H1 (cell line): Measurements from ENCODE around the gene LCN9. TPM values are rescaled to one million over a fixed set of nuclear protein-coding genes. Genes with fewer than 3 reads are reported as not detected.

Experiments used
- CTCF ChIA-PET: fragments of 300-600 bp; sonication (Branson Sonifier 250); formaldehyde crosslinking; loops from one replicate; lab custom pipeline; 2021; ENCODE audit not compliant: partially characterized antibody; lab: Charles Lee
- POLR2A ChIA-PET: fragments of 300-600 bp; sonication (Branson Sonifier 250); formaldehyde crosslinking; loops from one replicate; lab custom pipeline; 2021; ENCODE audit warnings: inconsistent platforms; ENCODE audit not compliant: partially characterized antibody; lab: Charles Lee
- DNase-seq, 2 experiments: peaks; one replicate each; pipeline versions ENCODE4 v3.0.0 to v3.0.0-alpha.2; 2010 to 2022; ENCODE audit warnings: low spot score in 2 of 2, low read depth in 1 of 2, mixed read lengths in 1 of 2
- FAIRE-seq: peaks from 2 replicates; lab custom pipeline; 2011; peaks lifted over from hg19 to GRCh38; lab: Jason Lieb, UNC
- H2AFZ ChIP-seq: 2 replicates; pipeline ENCODE4 v1.8.1; 2012; ENCODE audit warnings: low read length, inconsistent platforms
- H2AK5ac ChIP-seq: 2 replicates; pipeline ENCODE4 v1.6.1; 2013; ENCODE audit warnings: low read depth, low read length
- H2BK120ac ChIP-seq: replicated peaks from 2 replicates; pipeline ENCODE3; 2013; ENCODE audit warnings: low read depth, low read length, inconsistent platforms
- H2BK12ac ChIP-seq: 2 replicates; pipeline ENCODE4 v1.6.1; 2013; ENCODE audit warnings: low read depth, low read length
- H2BK15ac ChIP-seq: 2 replicates; pipeline ENCODE4 v1.6.1; 2013; ENCODE audit warnings: low read length
- H2BK20ac ChIP-seq: 2 replicates; pipeline ENCODE4 v1.6.1; 2013; ENCODE audit warnings: low read length
- H2BK5ac ChIP-seq: 2 replicates; pipeline ENCODE4 v1.6.1; 2013; ENCODE audit warnings: low read depth, low read length
- H3K14ac ChIP-seq: 2 replicates; pipeline ENCODE4 v1.6.1; 2013; ENCODE audit warnings: inconsistent platforms; ENCODE audit not compliant: insufficient read length
- H3K18ac ChIP-seq: 2 replicates; pipeline ENCODE4 v1.6.1; 2013; ENCODE audit warnings: low read length; ENCODE audit errors: extremely low read depth
- H3K23ac ChIP-seq: 2 replicates; pipeline ENCODE4 v1.6.1; 2013; ENCODE audit warnings: inconsistent platforms; ENCODE audit not compliant: insufficient read length
- H3K23me2 ChIP-seq: 2 replicates; pipeline ENCODE4 v1.6.1; 2013; ENCODE audit warnings: low read depth, low read length
- H3K27ac ChIP-seq: 2 replicates; pipeline ENCODE4 v1.6.1; 2011; ENCODE audit warnings: low read depth, low read length, inconsistent platforms
- H3K27me3 ChIP-seq, 4 experiments: replicated peaks in 1 of 4; 1 replicate in 1 of 4; 2 replicates in 3 of 4; pipeline versions ENCODE4 v1.6.1 to v1.8.1; 2011 to 2013; ENCODE audit warnings: low read length in 3 of 4, mild to moderate bottlenecking in 3 of 4, inconsistent platforms in 2 of 4, mixed read lengths in 2 of 4, moderate library complexity in 1 of 4; ENCODE audit not compliant: control insufficient read depth in 3 of 4, insufficient read depth in 3 of 4; ENCODE audit errors: extremely low read depth in 1 of 4
- H3K36me3 ChIP-seq, 4 experiments: 2 replicates each; pipeline versions ENCODE4 v1.6.1 to v1.8.1; 2011 to 2013; ENCODE audit warnings: mild to moderate bottlenecking in 4 of 4, low read length in 3 of 4, moderate library complexity in 2 of 4, control low read depth in 1 of 4, inconsistent platforms in 1 of 4; ENCODE audit not compliant: insufficient read depth in 4 of 4, control insufficient read depth in 2 of 4
- H3K4ac ChIP-seq: replicated peaks from 2 replicates; pipeline ENCODE3; 2013; ENCODE audit warnings: low read length, low read depth, mixed read lengths, inconsistent platforms; ENCODE audit not compliant: insufficient read length
- H3K4me1 ChIP-seq, 4 experiments: replicated peaks in 1 of 4; 1 replicate in 1 of 4; 2 replicates in 3 of 4; pipeline versions ENCODE4 v1.6.1 to v1.8.1; 2011 to 2013; ENCODE audit warnings: low read length in 3 of 4, inconsistent platforms in 2 of 4, mixed read lengths in 1 of 4; ENCODE audit not compliant: insufficient read depth in 4 of 4, control insufficient read depth in 3 of 4
- H3K4me2 ChIP-seq, 2 experiments: 2 replicates each; pipeline versions ENCODE4 v1.6.1 to v1.8.1; 2011 to 2013; ENCODE audit warnings: low read depth in 2 of 2, low read length in 2 of 2, control low read depth in 1 of 2, inconsistent platforms in 1 of 2, mild to moderate bottlenecking in 1 of 2; ENCODE audit not compliant: insufficient read depth in 1 of 2
- H3K4me3 ChIP-seq, 4 experiments: fragments of 200-600, 300-600 bp in 1 of 4; sonication (generic), shearing (Covaris generic), sonication (Bioruptor Twin) in 1 of 4; 2 replicates each; pipeline versions ENCODE4 v1.5.1 to v1.8.1; 2011 to 2016; ENCODE audit warnings: low read length in 4 of 4, low read depth in 3 of 4, control low read depth in 2 of 4, inconsistent platforms in 2 of 4, mild to moderate bottlenecking in 2 of 4, mixed read lengths in 1 of 4, moderate library complexity in 1 of 4; ENCODE audit not compliant: insufficient read depth in 2 of 4; ENCODE audit errors: extremely low read depth in 1 of 4
- H3K56ac ChIP-seq: replicated peaks from 2 replicates; pipeline ENCODE3; 2013; ENCODE audit warnings: low read depth, mild to moderate bottlenecking, mixed read lengths, low read length, inconsistent platforms; ENCODE audit not compliant: insufficient read length
- H3K79me1 ChIP-seq: 2 replicates; pipeline ENCODE4 v1.6.1; 2013; ENCODE audit warnings: low read depth, low read length, control low read depth
- H3K79me2 ChIP-seq, 2 experiments: 2 replicates each; pipeline versions ENCODE4 v1.6.1 to v1.8.1; 2012 to 2013; ENCODE audit warnings: low read length in 2 of 2, mild to moderate bottlenecking in 2 of 2, inconsistent platforms in 1 of 2; ENCODE audit not compliant: insufficient read depth in 2 of 2, control insufficient read depth in 1 of 2
- H3K9ac ChIP-seq, 4 experiments: replicated peaks in 1 of 4; 1 replicate in 1 of 4; 2 replicates in 3 of 4; pipeline versions ENCODE4 v1.6.1 to v1.8.1; 2011 to 2013; ENCODE audit warnings: low read depth in 3 of 4, low read length in 3 of 4, control low read depth in 2 of 4, mild to moderate bottlenecking in 2 of 4, moderate library complexity in 2 of 4, inconsistent platforms in 1 of 4; ENCODE audit errors: extremely low read depth in 1 of 4
- H3K9me3 ChIP-seq, 2 experiments: 2 replicates each; pipeline versions ENCODE4 v1.6.1 to v1.8.1; 2012 to 2013; ENCODE audit warnings: mild to moderate bottlenecking in 2 of 2, moderate library complexity in 2 of 2, control low read depth in 1 of 2, inconsistent platforms in 1 of 2, low read depth in 1 of 2, low read length in 1 of 2, mixed read lengths in 1 of 2; ENCODE audit not compliant: insufficient read depth in 2 of 2
- H4K20me1 ChIP-seq, 2 experiments: replicated peaks in 1 of 2; 2 replicates each; pipeline versions ENCODE3 to v1.8.1; 2011 to 2013; ENCODE audit warnings: inconsistent platforms in 2 of 2, low read length in 2 of 2, mild to moderate bottlenecking in 1 of 2; ENCODE audit not compliant: insufficient read depth in 2 of 2, control insufficient read depth in 1 of 2
- H4K5ac ChIP-seq: 2 replicates; pipeline ENCODE4 v1.6.1; 2013; ENCODE audit warnings: low read length, low read depth, mixed read lengths, inconsistent platforms; ENCODE audit not compliant: insufficient read length
- H4K8ac ChIP-seq: 2 replicates; pipeline ENCODE4 v1.8.0; 2013; ENCODE audit warnings: mild to moderate bottlenecking, moderate library complexity, low read length, inconsistent platforms; ENCODE audit not compliant: insufficient read depth; ENCODE audit errors: extremely low read depth
- H4K91ac ChIP-seq: replicated peaks from 2 replicates; pipeline ENCODE3; 2013; ENCODE audit warnings: low read length, mixed read lengths, inconsistent platforms; ENCODE audit not compliant: insufficient read length
- EGR1 ChIP-seq: IDR thresholded peaks from 2 replicates; pipeline ENCODE4 v1.6.1; 2011; ENCODE audit warnings: low read depth, low read length, borderline replicate concordance
- HDAC2 ChIP-seq, 2 experiments: fragments of 300-600 bp in 1 of 2; sonication (generic) in 1 of 2; IDR thresholded peaks; 2 replicates each; pipeline ENCODE4 v1.6.1; 2011 to 2012; ENCODE audit warnings: low read depth in 2 of 2, low read length in 2 of 2, mild to moderate bottlenecking in 2 of 2, moderate library complexity in 2 of 2, borderline replicate concordance in 1 of 2, inconsistent platforms in 1 of 2
- KDM4A ChIP-seq: IDR thresholded peaks from one replicate; pipeline ENCODE4 v1.7.1; 2012; ENCODE audit warnings: low read depth, mild to moderate bottlenecking, moderate library complexity, low read length, inconsistent platforms; ENCODE audit not compliant: severe bottlenecking
- PHF8 ChIP-seq: fragments of 200-600 bp; sonication (generic); conservative IDR thresholded peaks from 2 replicates; pipeline ENCODE4 v1.7.1; 2012; ENCODE audit warnings: low read depth, mild to moderate bottlenecking, inconsistent platforms, low read length, moderate library complexity
- RBBP5 ChIP-seq: IDR thresholded peaks from 2 replicates; pipeline ENCODE4 v1.7.1; 2012; ENCODE audit warnings: low read depth, mild to moderate bottlenecking, inconsistent platforms, low read length, moderate library complexity, borderline replicate concordance
- RXRA ChIP-seq: IDR thresholded peaks from 2 replicates; pipeline ENCODE4 v1.6.1; 2011; ENCODE audit warnings: low read depth, mild to moderate bottlenecking, low read length, moderate library complexity; ENCODE audit not compliant: insufficient read depth
- SIN3A ChIP-seq, 2 experiments: IDR thresholded peaks in 1 of 2; conservative IDR thresholded peaks in 1 of 2; 2 replicates each; pipeline ENCODE4 v1.6.1; 2011 to 2012; ENCODE audit warnings: low read length in 2 of 2, improper control_type of control experiment in 1 of 2, low read depth in 1 of 2, mild to moderate bottlenecking in 1 of 2
- SIX5 ChIP-seq: IDR thresholded peaks from 2 replicates; pipeline ENCODE4 v1.6.1; 2011; ENCODE audit warnings: mild to moderate bottlenecking, low read depth, low read length
- ZNF274 ChIP-seq: IDR thresholded peaks from 2 replicates; pipeline ENCODE4 v1.7.0; 2012; ENCODE audit warnings: low read length, borderline replicate concordance; ENCODE audit errors: extremely low read depth
- WGBS, 2 experiments: shearing (Covaris generic) in 1 of 2; methylation state at CpG; one replicate each; pipeline versions ENCODE4 v1.1.6 to v1.1.7; 2013 to 2015; ENCODE audit warnings: low lambda C conversion rate in 2 of 2, mixed read lengths in 2 of 2, inconsistent platforms in 1 of 2, low coverage in 1 of 2, missing lambda C conversion rate in 1 of 2; ENCODE audit not compliant: insufficient replicate concordance in 2 of 2, insufficient coverage in 1 of 2, insufficient read length in 1 of 2; ENCODE audit errors: extremely low coverage in 1 of 2, missing lambda C conversion rate in 1 of 2; 5-methylcytosine and 5-hydroxymethylcytosine counted together
- polyA plus RNA-seq, 7 experiments: library from polyadenylated mRNA; depleted of rRNA in 3 of 7; stranded (reverse) in 5 of 7; unstranded in 2 of 7; fragments of >200 nt in 5 of 7; fragments of 200-250 nt in 2 of 7; gene quantifications; 1 replicate in 5 of 7; 2 replicates in 1 of 7; 4 replicates in 1 of 7; pipeline versions ENCODE4 v1.2.1 to v1.2.3, GENCODE V29; 2011 to 2013; ENCODE audit warnings: missing spikeins in 2 of 7, mixed read lengths in 2 of 7
- total RNA-seq: library from RNA; stranded (reverse); fragmentation: NEBNext Ultra II Directional; extraction: Animal tissue kit (Norgen Biotek cat#: 25700); gene quantifications from 2 replicates; pipeline ENCODE4 v1.2.1, GENCODE V29; 2021

The LCN9 gene
- total and polyA plus RNA-seq, 2 of the 8 experiments (the other 6 are each of a cell fraction or from before 2014, with no cell fraction given): 2.3 to 3.1 TPM

DNA sequence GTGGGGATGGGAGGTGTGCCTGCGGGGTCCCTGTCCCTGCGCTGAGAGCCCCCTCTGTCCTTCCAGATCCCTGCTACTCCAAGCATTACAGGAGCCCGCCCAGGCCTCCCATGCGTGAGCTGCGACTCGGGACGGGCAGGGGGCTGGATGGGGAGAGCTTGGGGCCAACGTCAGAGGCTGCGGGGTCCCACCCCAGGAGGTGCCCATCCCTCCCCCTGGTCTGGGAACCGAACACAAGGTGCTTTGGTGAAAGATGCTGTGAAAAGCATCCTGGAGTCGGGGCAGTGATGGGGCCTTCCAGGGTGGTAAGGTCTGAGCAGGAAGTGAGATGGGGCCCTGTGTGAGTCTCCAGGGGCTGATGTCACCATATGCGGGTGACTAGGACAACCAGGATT is 2.7 kb downstream of the LCN9 start:
- Histone ChIP-seq H2BK12ac (no peak overlapping the region), H4K5ac (no peak overlapping the region), H4K91ac (no peak overlapping the region), H2AFZ (no peak overlapping the region), H3K23ac (no peak overlapping the region), H3K14ac (no peak overlapping the region), H3K27ac (no peak overlapping the region), H3K4ac (no peak overlapping the region), H2BK5ac (no peak overlapping the region), H4K20me1 (no peaks in the 10 kb centered on the region), H4K8ac (no peak overlapping the region), H3K4me1 (peaks cover 0 to 8% (median 4%) of the 10 kb centered on the region in 4 experiments; a peak in 3 of 7 replicates), H3K79me2 (no peaks in the 10 kb centered on the region), H3K9me3 (peaks cover 7 to 22% of the 10 kb centered on the region in 2 experiments; a peak in 3 of 4 replicates), H3K23me2 (no peaks in the 10 kb centered on the region), H3K79me1 (no peaks in the 10 kb centered on the region), H3K36me3 (peaks cover 0 to 3% (median 0%) of the 10 kb centered on the region in 4 experiments; a peak in 1 of 8 replicates), H2BK120ac (no peak overlapping the region), H3K27me3 (no peaks in the 10 kb centered on the region; a peak in 1 of 7 replicates), H2BK15ac (no peak overlapping the region), H2BK20ac (no peak overlapping the region), H3K18ac (no peak overlapping the region), H3K4me2 (no peak overlapping the region), H3K9ac (no peak overlapping the region), H2AK5ac (no peak overlapping the region), H3K4me3 (no peak overlapping the region), H3K56ac (no peak overlapping the region)
- CTCF ChIA-PET: no interaction called here
- WGBS, 2 experiments: 91% methylated on average over 10 of the region's 12 CpGs; no CpG with 5 or more reads in 1 of the 2 experiments
- TF ChIP-seq RBBP5 (no peak), SIN3A (conservative IDR thresholded peaks at IDR 0.05 in 1 of 2, IDR thresholded peaks at IDR 0.05 in 1 of 2; ENCODE audit: low read depth in 1 of 2, low read length in 2 of 2) (no peak), EGR1 (no peak), KDM4A (no peak), SIX5 (no peak), HDAC2 (IDR thresholded peaks at IDR 0.05; ENCODE audit: borderline replicate concordance in 1 of 2, low read depth in 2 of 2, low read length in 2 of 2) (no peak), PHF8 (no peak), ZNF274 (no peak), RXRA (no peak)
- POLR2A ChIA-PET: interaction anchor here (1.7 kb wide), 1 partner anchor 17 kb away, joined by 4 read pairs; no protein-coding TSS in a partner anchor
- DNase-seq: no peak
- FAIRE-seq: no peak
